Measurements from ENCODE around the gene TUBGCP5.

The TUBGCP5 gene

DNA sequence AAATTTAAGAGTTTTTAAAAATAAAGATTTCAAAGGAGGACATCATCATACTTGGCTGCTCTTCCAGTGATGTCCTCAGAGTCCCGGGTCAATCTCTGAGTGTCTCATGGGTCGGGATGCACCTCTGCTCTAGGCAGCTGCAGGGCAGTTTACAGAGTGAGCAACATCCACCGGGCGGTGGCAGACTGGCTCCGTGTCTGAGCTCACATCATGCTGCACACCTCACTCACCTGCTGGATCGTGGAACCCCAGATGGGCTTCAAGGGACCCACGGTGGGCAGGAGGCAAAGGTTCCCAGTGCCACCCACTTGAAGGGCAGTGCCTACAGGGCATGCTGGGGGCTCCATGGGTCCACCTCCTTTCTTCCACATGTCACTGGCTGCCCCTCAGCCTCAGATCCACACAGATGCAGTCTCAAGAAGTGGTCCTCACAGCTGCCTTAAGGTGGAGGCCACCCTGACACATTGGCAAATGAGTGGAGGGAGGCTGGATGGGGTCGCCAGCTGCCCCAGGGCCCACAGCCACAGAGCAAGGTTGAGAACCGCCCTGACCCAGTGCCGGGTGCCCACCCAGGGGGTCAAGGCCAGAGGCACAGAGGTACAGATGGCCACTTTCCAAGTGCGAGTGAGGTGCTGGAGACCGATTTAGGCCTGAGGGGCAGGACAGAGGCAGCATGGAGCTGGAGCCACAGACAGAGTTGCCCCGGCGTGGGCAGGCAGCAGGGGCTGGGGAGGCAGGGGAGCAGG, 84.4 kb downstream of the TUBGCP5 start:
- no peak for DNase-seq (ENCODE audit: low read depth in 2 of 2, low spot score in 1 of 2)

DNA sequence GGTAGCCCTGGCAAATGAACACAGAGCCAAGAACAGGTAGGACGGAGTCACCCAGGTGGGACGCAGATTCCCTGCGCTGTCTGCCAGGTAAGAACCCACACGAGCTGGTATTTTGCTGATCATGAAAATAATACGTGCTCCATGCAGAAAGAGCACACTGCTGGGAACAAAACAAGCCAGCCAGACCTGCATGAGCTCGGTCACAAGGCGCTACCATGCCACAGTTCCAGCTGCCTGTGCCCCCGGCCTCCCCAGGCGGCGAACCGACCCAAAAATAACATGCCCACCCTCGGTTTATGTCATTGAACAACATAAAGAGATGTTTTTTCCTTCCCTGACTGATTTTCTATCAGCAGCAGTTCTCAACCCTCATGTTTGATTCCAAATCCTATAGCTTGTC, 85.0 kb downstream of the TUBGCP5 start:
- no peak for DNase-seq (ENCODE audit: low read depth in 2 of 2, low spot score in 1 of 2)

DNA sequence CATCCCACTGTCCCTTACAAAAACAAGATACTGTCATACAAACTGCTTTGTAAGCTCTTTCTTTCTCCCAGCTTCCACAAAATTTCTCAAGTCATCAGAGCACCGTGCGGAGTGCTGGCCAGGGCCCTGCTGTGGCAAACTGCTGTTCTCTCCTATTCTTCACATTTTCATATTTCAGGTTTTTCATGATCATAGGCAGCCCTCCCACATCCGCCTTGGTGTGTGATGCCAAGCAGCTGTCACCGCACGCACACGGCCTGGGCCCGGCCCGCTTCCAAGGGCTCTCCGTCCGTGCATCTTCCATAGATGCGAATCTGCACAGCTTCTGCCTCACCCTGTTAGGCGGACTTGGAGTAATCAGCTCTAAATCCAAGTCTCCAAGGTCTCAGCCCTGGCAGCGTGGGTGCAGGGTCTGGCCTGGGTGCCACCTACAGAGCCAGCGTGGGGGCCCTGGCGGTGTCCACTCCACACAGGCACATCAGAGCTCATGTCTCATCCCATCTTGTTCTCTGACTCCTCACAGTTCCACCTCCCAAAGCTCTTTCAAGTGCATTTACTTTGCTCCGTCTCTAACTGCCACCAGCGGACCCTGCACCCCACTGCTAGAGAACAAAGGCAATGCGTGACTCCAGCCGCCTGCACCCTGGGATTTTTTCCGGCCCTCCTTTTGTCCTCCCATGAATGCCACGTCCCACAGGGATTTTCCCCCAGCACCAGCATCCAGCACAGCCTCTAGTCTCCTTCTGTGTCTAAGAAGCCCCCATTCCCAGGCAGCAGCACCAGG, 86.4 kb downstream of the TUBGCP5 start:
- no peak for DNase-seq (ENCODE audit: low read depth in 2 of 2, low spot score in 1 of 2)

DNA sequence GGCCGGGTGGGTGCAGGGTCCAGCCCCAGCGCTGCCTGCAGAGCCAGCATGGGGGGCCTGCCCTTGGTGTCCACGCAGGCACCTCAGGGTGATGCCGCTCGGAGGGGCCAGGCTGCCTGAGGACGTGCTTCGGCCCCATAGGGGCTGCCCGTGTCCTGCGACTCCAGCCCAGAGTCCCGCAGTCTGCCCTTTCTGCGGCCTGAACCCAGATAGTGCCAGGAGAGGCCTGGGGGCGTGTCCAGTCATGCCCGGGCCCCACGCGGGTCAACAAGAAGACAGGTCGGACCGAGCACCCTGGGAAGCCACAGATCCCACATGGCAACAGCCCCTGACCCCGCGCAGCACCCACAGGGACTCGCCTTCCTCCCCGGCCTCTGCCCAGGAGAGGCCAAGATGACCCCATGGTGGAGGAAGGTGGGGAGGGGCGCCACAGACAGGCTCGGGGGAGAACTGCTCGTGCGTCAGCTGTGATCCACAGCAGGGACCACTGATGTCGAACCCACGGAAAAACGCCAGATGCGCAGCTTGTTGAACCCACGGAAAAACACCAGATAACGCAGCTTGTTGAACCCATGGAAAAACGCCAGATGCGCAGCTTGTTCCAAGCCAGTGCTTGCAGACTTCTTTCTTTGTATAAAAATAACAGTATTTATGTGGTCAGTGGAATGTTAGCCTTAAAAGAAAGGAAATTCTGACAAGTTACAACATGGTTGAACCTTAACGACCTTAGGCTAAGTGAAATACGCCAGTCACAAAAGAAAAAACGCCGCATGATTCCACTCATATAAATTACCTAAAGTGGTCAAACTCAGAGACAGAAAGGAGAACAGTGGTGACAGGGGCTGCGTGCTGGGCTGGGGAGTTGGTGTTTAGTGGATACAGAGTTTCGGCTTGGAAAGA, 87.7 kb downstream of the TUBGCP5 start:
- no peak for DNase-seq (ENCODE audit: low read depth in 2 of 2, low spot score in 1 of 2)

DNA sequence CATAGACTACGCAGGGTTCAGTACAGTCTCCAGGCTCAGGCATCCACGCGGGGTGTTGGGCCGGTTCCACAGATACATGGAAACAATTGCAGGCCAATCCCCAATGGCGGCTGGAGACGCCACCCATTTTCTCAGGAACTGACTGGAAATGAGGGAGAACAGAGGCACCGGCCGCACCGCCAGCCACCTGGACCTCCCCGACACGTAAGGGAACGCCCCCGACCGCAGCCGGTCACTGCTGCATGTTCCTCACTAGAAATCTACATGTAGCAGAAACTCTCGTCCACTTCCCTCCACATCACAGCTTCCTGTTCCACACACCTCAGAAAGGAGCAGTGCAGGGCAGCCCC, 88.4 kb downstream of the TUBGCP5 start:
- DNase-seq (ENCODE audit: low read depth in 2 of 2, low spot score in 1 of 2) = no peak

DNA sequence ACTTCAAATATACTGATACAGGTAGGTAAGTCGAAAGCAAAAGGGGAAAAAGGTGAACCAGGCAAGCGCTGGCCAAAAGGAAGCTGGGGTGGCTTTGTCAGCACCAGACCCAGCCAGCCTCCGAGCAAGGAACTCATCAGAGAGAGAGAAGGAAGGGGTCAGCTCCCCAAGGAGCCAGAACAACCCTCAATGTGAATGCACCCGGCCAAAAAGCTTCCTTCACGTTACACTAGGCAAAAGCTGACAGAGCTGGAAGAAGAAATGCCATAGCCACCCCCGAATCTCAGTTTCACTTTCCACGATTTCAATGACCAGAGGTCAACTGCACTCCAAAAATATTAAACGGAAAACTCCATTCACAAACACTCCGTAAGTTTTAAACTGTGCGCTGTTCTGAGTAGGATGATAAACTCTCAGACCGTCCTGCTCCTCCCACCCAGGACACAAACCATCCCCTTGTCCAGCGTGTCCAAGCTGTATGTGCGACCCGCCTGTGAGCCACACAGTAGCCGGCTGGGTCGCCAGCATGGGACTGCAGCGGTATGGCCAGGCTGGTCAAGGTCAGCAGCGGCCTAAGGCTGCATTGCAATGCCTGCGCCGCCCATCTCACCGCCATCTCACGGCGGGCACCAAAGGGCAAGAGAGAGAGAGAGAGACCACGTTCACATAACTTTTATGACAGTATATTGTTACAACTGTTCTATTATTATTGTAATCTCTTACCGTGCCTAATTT, 88.9 kb downstream of the TUBGCP5 start:
- no peak for DNase-seq (ENCODE audit: low read depth in 2 of 2, low spot score in 1 of 2)
